GM18873 (cell line): Measurements from ENCODE around the gene LRRN4.

Experiments used
- ATAC-seq: cut with Tn5 transposase; IDR thresholded peaks from one replicate; pipeline ENCODE4 v1.9.1; 2021; ENCODE audit warnings: mild to moderate bottlenecking, moderate library complexity, moderate number of reproducible peaks; ENCODE audit not compliant: unreplicated experiment, low FRiP score

The LRRN4 gene

DNA sequence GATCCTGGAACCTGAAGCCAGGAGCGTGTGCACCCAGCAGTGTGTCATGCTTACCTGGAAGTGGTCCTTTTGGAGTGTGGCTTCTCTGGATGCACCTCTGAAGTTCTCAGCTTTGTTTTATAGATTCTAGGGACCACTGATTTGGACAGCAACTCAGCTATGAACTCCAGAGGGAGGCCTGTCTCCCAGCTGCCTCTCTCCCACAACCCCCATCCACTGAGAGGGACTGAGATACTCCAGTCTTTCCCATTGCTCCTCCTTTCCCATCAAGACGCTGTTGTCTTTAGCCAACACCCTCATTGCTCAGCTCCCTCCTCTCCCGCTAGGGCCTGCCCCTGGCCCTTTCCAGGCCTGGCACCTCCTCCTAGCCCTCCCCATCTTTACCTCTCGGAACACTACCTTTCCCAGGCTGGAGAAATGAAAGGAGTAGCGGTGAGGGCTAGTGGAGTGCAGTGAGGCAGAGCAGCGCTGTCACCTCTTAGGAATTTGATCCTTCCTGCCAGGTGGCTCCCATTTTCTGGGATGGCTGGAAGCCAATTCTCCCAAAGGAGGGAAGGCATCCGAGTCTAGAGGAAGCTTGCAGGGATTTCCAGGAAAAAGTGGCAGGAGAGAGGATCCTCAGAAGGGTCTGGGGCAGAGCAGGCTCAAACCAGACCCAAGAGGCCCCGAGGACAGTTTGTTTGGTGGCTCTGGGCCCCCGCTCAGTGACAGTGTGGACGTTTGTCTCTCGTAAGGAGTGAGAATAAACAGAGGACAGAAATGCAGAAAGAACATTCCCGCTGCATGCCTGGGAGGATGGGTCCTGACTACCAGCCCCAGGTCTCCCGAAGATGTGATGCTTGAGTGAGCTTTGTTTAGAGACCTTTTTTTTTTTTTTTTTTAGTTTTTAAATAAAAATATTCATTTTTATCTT, at the start of gene LRRN4:
Gene LRRN4 (minus strand): TSS at position 285 of the 913 bp plus-strand sequence. CDS start 1,261 bp downstream, outside the sequence.
- no peak for ATAC-seq

DNA sequence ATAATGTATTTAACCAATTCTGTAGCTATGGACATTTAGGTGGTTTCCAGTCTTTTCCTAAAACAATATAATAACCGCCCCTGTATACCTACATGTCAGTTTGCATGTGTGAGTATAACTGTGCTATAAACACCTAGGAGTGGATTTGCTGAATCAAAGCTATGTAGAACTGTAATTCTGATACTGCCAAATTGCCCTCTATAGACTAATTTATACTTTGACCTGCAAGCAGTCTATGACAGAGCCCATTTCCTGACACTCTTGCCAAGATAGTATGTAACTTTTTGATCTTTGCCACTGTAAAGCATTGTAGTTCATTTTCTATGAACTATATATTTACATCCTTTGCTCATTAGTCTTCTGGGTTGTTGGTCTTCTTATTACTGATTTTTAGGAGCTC, 49.4 kb upstream of the LRRN4 start:
- no peak for ATAC-seq

GRCh38 chr20:6101346-6101745, 47.5 kb upstream of the LRRN4 start:
- ATAC-seq = no peak

DNA sequence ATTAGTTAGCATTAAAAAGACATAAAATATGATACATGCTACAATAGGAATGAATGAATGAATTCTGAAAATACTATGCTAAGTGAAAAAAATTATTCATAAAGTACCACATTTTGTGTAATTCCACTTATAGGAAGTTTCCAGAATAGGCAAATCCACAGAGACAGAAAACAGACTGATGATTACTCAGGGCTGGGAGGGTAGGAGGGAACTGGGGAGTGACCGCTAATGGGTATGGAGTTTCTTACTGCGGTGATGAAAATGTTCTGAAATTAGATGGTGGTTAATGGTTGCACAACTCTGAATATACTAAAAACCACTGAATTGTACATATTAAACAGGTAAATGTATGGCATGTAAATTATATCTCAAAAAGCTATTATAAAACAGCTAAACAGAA, 46.4 kb upstream of the LRRN4 start:
- no peak for ATAC-seq

DNA sequence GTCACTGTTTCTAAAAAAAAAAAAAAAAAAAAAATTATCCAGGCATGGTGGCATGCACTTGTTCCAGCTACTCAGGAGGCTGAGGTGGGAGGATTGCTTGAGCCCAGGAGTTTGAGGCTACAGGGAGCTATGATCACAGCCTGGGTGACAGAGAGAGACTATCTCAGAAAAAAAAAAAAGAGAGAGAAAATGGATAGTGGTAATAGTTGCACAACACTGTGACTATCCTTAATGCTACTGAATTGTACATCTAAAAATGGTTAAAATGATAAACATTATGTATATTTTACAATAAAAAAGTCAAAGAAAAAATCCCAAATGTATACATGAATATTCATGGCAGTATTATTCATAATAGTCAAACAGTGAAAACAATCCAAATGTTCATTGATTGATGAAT, 46.0 kb upstream of the LRRN4 start:
- no peak for ATAC-seq

DNA sequence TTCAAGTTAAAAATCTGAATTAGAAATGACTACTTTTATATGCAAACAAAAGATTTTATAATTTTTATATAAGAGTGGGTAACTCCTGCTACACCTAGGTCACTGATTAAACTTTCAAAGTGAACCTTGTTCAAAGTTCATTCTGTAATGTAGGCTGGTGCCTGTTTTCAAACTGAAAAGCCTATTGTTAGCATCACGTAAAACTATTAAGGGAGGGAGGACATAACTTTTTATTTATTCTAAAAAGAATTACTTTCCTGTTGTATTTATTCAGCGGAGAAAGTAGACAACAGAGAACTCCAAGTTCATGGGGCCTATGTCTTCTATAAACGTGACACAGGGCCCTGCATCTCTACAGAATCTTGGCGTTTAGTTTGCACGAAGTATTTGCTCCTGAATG, 41.5 kb upstream of the LRRN4 start:
- no peak for ATAC-seq

GRCh38 chr20:6094565-6094964, 40.7 kb upstream of the LRRN4 start:
- no peak for ATAC-seq

DNA sequence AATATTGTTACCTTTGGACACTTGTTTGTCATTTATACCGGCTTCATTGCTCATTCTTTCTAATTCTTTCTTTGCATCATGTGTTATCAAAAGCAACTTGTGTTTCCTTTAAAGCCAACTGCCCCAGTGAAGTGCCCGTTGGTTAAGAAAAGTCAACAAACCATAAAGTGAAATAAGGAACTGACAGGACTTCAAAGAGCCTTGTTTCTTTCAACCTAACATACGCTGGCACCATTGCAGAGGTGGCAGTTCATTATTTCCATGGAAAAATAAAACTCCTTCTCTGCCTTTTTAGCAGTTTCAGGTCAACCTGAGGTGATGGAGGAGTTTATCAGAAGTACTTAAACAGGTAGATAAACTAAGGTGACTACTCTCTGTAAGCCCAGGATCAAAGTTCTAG, 40.2 kb upstream of the LRRN4 start:
- ATAC-seq = no peak

DNA sequence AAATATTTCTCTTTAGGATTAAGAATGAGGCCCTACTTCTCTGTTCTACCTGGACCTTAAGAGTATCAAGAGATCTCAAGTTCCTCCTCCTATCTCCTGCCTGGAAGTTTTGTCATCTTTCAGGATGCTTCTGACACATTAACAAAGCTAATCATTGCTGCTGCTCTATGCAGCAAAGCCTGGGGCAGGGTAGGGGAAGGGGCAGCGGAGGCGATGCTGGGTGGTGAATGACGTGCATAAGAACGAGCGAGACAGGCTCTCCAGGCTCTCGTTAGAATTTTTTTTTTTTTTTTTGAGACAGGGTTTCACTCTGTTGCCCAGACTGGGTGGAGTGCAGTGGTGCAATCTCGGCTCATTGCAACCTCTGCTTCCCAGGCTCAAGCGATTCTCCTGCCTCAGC, 37.8 kb upstream of the LRRN4 start:
- ATAC-seq = no peak

DNA sequence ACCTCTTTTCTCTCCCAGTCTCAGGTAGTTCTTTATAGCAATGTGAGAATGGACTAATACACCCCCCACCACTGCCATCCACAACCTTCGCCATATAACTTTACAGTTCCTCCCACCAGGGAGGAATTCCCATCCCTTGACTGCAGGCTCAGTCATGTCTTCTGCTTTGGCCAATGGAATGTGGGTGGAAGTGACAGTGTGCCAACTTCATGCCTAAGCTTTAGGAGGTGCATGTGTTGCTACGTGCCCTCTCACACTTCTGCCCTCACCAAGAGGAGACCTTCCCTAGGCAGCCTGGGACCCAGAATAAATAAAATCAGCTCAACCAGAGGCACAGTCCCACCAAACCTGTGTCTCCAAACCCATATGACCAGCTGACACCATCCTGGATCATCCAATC, 33.0 kb upstream of the LRRN4 start:
- no peak for ATAC-seq

- no peak for ATAC-seq
Observed at GRCh38 chr20:6083926-6084325, 30.1 kb upstream of the LRRN4 start.

- no peak for ATAC-seq
Observed at GRCh38 chr20:6081236-6081635, 27.4 kb upstream of the LRRN4 start.

DNA sequence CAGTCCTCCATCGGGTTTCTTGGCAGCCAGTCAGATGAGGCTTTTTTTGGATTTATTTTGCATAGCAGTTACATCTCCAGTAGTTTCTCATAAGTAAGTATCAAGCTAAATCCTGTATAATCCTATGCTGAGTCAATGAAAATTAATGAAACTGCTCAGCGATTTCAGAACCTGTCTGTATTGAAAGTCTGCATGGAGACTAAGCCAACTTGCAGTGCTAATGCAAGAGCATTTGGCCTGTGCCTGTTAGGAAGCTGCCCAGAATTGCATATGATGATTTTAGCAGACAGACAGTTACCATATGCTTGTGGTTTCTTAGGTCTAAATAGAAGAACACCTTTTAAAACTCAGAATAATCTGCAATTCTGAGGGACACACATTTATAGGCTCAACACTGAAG, 25.2 kb upstream of the LRRN4 start:
- no peak for ATAC-seq

DNA sequence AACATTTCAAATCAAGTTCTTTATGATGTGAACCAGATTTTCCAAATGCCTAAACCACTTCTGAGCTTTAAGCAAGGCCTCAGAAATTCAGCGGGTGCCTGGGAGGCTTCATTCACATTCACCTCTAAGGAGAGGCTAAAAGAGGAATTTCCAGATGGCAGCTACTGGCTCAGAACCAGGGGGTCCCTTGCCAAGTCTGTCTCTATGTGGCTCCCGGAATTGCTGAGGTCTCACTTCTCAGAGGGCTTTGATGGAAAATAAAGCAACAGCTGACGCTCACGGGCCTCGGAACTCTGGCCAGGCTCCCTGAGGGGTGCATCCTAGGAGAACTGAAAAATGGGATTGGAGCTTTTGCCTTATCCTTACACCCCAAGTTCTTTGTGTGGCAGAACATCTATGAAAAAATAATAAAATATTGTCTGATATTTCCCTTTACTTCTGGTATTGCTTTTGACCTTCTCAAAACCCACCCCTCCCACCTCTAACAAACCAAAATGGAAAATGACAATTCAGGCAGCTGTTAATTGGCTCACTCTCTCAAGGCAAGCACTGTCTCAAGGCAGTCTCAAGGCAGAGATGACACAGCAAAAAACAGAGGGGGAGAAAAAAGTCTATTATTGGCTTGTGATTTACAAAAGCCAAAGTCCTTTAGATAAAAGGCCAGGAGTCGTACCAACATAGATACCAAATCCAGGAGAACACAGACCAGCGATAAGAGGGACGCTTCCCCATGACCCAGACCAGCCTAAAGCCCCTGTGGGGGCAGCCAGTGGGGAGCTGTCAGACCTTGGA, 21.8 kb upstream of the LRRN4 start:
- ATAC-seq = no peak

GRCh38 chr20:6074784-6075183, 20.9 kb upstream of the LRRN4 start:
- ATAC-seq = no peak

DNA sequence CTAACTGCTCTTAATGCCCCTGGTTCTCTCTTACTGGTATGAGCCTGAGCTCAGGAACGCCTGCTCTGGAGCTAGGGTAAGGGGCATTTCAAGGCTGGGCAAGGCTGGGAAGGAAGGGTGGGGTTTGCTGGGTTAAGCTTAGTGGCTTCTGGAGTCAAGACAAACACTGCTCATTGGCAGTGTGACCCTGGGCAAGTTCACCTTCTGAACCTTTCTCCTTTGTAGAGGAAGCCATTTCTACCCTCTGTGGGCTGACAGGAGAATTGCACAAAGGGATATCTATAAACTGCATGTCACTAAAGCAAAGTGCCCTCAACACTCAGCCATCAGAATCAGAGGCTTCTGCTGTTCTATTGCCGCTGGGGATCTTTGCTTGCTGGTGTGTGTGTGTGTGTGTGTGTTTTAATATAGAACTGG, 20.3 kb upstream of the LRRN4 start:
- ATAC-seq = no peak

- no peak for ATAC-seq
Observed at GRCh38 chr20:6070829-6071695, 17.2 kb upstream of the LRRN4 start.

- ATAC-seq = no peak
Observed at GRCh38 chr20:6069669-6070068, 15.8 kb upstream of the LRRN4 start.

- no peak for ATAC-seq
Observed at GRCh38 chr20:6067763-6068318, 14.0 kb upstream of the LRRN4 start.

DNA sequence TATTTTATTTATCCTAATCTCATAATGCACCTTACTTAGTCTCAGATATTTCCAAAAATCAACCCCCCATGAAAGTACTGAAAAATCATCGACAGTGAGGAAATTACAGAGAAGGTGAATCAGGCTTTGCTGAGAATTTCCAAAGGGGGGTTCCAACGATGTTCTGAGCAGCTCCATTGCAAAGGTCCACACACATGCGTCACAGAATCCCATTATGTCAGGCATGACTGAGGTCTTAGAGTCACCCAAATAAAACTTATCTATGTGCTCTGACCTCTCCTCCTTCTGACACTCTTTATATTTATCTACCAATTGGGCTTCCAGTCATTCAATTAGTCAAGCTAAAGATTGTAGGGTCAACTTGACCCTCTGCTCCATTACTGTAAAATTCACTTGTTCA, 12.7 kb upstream of the LRRN4 start:
- no peak for ATAC-seq
